Body of pancreas (tissue), 4 donors: ENCODE results near the gene SOX18. TPM values are rescaled to one million over a fixed set of nuclear protein-coding genes. Genes with fewer than 3 reads are reported as not detected.
A peak's percentile ranks its signal among the peaks of the same experiment; 100 is the strongest.

Source experiments
- ATAC-seq: fragments of 150-250 bp; one replicate; pipeline ENCODE4 v1.9.1; 2016
- DNase-seq, 4 donors: peaks; one replicate each; pipeline ENCODE4 v3.0.0-alpha.2; 2019
- H3K27ac ChIP-seq, 4 donors: fragments of 200-600 bp; sonication (generic); 1 replicate in 3 of 4; 2 replicates in 1 of 4; pipeline versions ENCODE4 v1.5.1 to v1.6.1; 2016 to 2019; ENCODE audit warnings: mild to moderate bottlenecking in 1 of 4, mixed read lengths in 1 of 4, moderate library complexity in 1 of 4
- H3K27me3 ChIP-seq, 2 donors: fragments of 200-600 bp; sonication (generic); one replicate each; pipeline ENCODE4 v1.6.0; 2016; ENCODE audit warnings: mild to moderate bottlenecking in 1 of 2
- H3K36me3 ChIP-seq, 2 donors: fragments of 200-600 bp; sonication (generic); replicated peaks in 1 of 2; 2 replicates each; pipeline ENCODE4 v1.5.1; 2016; ENCODE audit warnings: low read depth in 2 of 2; ENCODE audit not compliant: insufficient read depth in 1 of 2
- H3K4me1 ChIP-seq: fragments of 200-600 bp; sonication (generic); one replicate; pipeline ENCODE4 v1.6.0; 2016
- H3K4me3 ChIP-seq, 2 donors: fragments of 200-600 bp; sonication (generic); 1 replicate in 1 of 2; 2 replicates in 1 of 2; pipeline ENCODE4 v1.5.1; 2016 to 2019
- H3K9me3 ChIP-seq, 3 donors: fragments of 200-600 bp; sonication (generic); 1 replicate in 2 of 3; 2 replicates in 1 of 3; pipeline ENCODE4 v1.5.1; 2016
- POLR2A ChIP-seq, 3 donors: fragments of 450-650 bp; IDR thresholded peaks; one replicate each; pipeline ENCODE4 v1.6.1; 2016; ENCODE audit warnings: antibody characterized with exemption in 3 of 3, mild to moderate bottlenecking in 2 of 3
- WGBS, 2 donors: methylation state at CpG; one replicate each; pipeline ENCODE4 v1.1.5; 2017; 5-methylcytosine and 5-hydroxymethylcytosine counted together
- intact Hi-C: fragments of 100-400 bp; cut with DNase I; formaldehyde crosslinking; loops from one replicate; pipeline ENCODE4 v1.15.1; 2023
- total RNA-seq, 2 donors: library from RNA; depleted of rRNA; stranded (reverse); fragments of >200 nt; gene quantifications; one replicate each; pipeline ENCODE4 v1.1.0, GENCODE V29; 2016
- TF ChIP-seq, protein P1 (sequence below), 7 experiments: fragments of 450-650 bp in 4 of 7; fragments of 200-600 bp in 3 of 7; sonication (generic) in 3 of 7; IDR thresholded peaks; one replicate each; pipeline ENCODE4 v1.5.1; 2016 to 2019; ENCODE audit warnings: antibody characterized with exemption in 7 of 7

The SOX18 gene
- total RNA-seq, 2 donors from 2014 or later, result 6.5 to 17.1 TPM

DNA sequence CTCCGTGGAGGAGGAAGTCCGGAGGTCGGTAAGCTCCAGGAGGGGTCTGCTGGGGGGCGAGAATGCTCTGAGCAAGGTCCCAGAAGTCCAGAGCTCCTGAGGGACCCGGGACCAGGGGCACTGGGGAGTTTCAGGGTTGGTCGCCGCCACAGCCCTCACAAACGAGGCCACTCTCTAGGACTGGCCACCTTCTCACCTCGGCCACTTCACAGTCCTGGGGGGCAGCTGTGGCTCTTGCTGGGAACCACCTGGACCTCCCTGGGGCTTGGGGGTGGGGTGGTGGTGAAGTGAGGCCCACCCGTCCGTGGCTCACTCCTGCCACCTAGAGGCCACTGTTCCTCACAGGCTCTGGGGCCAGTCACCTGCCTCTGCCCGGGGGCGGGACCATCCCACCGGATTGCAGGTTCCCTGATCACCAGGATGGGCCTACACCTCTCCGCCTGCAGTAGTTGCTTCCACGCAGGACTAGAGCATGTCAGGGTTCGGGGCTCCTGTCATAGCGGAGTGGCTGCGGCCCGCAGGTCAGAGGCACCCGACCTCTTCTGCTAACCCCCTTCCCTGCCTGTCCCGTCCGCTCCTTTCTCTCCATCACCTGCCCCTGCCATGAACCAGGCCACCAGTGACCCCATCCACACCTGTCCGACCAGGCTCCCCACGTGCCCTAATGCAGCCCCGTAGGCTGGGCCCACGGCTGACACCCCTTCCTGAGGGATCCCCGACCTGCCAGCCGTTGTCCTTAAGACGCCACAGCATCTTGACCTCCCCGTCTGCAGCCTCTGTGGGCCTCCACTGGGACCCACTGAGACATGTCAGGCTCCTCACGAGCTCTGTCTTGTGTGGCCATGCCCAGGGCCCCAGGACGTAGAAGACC lies 8.4 kb upstream of the SOX18 start:
- Histone ChIP-seq H3K4me3 (no peak overlapping the region), H3K9me3 (no peaks in the 10 kb centered on the region), H3K27ac (peak overlapping the region in 1 of 4 donors; percentile 42), H3K4me1 (peaks cover 20% of the 10 kb centered on the region), H3K27me3 (no peaks in the 10 kb centered on the region), H3K36me3 (no peaks in the 10 kb centered on the region)
- intact Hi-C loops, result no loop called here
- TF ChIP-seq POLR2A (IDR thresholded peaks at IDR 0.05), result no peak
- TF ChIP-seq, protein P1, sequence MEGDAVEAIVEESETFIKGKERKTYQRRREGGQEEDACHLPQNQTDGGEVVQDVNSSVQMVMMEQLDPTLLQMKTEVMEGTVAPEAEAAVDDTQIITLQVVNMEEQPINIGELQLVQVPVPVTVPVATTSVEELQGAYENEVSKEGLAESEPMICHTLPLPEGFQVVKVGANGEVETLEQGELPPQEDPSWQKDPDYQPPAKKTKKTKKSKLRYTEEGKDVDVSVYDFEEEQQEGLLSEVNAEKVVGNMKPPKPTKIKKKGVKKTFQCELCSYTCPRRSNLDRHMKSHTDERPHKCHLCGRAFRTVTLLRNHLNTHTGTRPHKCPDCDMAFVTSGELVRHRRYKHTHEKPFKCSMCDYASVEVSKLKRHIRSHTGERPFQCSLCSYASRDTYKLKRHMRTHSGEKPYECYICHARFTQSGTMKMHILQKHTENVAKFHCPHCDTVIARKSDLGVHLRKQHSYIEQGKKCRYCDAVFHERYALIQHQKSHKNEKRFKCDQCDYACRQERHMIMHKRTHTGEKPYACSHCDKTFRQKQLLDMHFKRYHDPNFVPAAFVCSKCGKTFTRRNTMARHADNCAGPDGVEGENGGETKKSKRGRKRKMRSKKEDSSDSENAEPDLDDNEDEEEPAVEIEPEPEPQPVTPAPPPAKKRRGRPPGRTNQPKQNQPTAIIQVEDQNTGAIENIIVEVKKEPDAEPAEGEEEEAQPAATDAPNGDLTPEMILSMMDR (IDR thresholded peaks at IDR 0.05), result peak; percentile 76 to 85 (median 81)
- WGBS, 2 donors, result 24 to 43% methylated on average over 16 to 33 of the region's 33 CpGs
- peak; percentile 72 to 83 (median 80) for DNase-seq
- ATAC-seq, result peak; percentile 66

DNA sequence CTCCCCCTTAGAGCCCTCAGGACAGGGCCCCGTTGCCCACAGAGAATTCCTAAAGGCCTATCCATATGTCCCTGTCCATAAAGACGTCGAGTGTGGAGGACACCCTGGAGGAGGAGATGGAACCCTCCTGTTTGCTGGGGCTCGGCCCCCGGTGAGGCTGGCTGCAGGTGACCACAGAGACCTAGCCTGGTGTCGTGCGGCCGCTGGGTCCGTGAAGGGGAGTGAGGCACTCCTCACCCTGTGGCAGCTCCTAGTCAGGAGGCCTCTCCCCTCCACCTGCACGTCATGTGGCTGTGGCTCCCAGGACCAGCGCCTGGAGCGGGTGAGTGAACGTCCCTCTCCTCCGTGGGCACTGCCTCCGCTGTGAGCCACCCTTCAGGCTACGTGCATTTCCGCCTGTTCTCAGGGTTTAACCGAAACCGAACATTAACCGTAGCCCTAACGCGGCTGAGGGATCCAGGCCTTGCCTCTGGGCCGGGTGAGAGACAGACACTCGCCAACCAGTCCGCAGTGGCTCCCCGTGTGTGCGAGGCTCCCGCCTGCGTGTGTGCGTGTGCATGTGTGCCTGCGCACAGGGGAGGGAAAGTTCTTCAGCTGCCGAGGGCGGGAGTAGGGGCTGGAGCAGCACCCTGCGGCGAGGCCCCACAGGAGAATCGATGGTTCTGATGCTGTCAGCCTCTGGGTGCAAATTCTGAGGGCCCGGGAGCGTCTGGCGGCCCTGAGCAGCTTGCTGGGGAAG lies 7.6 kb upstream of the SOX18 start:
- Histone ChIP-seq H3K4me1 (peaks cover 13% of the 10 kb centered on the region), H3K4me3 (no peak overlapping the region), H3K27me3 (no peaks in the 10 kb centered on the region), H3K27ac (peak overlapping the region in 2 of 4 donors; percentile 42), H3K36me3 (no peaks in the 10 kb centered on the region), H3K9me3 (no peaks in the 10 kb centered on the region)
- DNase-seq, result no peak
- intact Hi-C loops, result no loop called here
- WGBS, 2 donors, result 30 to 50% methylated on average over 4 to 38 of the region's 39 CpGs
- TF ChIP-seq, protein P1 (IDR thresholded peaks at IDR 0.05), result no peak
- peak in 1 of 3 donors; percentile 8 for TF ChIP-seq POLR2A (IDR thresholded peaks at IDR 0.05)
- no peak for ATAC-seq

DNA sequence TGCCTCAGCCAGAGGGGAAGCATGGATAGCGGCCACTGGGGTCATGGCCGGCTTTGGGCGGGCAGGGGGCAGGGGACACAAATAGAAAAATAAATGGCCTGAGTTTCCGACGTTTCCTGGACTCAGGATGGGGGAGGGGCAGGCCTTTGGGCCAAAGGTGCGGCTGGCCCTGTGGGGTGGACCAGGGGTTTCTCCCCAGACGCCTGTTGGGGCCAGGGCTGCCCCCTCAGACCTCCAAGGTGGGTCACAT lies 7.1 kb upstream of the SOX18 start:
- WGBS, 2 donors, result 28 to 39% methylated on average over 6 to 7 of the region's 7 CpGs
- Histone ChIP-seq H3K4me3 (no peak overlapping the region), H3K27ac (peak overlapping the region in 2 of 4 donors; percentile 42), H3K9me3 (no peaks in the 10 kb centered on the region), H3K27me3 (no peaks in the 10 kb centered on the region), H3K4me1 (peaks cover 12% of the 10 kb centered on the region), H3K36me3 (no peaks in the 10 kb centered on the region)
- TF ChIP-seq, protein P1 (IDR thresholded peaks at IDR 0.05), result no peak
- no peak for TF ChIP-seq POLR2A (IDR thresholded peaks at IDR 0.05)
- intact Hi-C loops, result no loop called here
- no peak for ATAC-seq
- DNase-seq, result no peak

DNA sequence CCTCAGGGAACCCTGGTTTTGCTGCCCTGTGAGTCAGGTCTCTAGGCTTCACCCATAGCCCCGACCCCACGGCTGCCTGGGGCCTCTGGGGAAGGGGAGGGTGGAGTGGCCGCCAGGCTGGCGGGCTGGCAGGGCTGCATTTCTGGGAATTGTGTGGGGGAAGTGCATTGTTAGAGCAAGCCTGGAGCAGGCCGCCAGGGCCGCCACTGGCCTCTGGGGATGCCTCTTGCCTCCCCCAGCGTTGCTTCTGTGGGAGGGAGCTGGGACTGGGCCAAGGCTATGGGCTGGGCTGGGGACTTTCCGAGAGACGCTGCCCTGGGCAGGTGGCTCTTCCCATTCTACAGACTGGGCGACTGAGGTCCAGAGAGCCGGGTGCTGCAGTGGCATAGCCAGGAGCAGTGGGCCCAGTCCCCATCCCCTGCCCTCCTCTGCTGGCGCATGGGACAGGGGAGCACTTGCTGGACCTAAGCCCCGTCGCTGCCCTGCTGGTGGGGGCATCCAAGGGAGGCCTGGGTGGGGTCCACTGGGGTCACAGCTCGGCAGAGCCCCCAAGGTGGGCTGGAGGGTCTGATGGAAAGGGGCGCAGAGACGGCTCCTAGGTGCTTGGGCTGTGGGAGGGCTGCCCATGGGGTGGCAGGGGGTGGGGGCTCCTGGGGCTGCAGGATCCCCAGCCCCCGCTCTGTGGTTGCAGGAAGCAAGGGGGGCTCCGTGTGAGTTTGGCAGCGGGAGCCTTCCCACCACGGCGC lies 6.6 kb upstream of the SOX18 start:
- no peaks in the 10 kb centered on the region for H3K9me3 ChIP-seq
- DNase-seq, result no peak

More for the DNA sequence above, 6.6 kb upstream of the SOX18 start:
- peak overlapping the region in 2 of 4 donors; percentile 43 to 44 for H3K27ac ChIP-seq
- peaks cover 12% of the 10 kb centered on the region for H3K4me1 ChIP-seq
- intact Hi-C loops, result no loop called here
- H3K36me3 ChIP-seq, result no peaks in the 10 kb centered on the region
- TF ChIP-seq, protein P1 (IDR thresholded peaks at IDR 0.05), result no peak
- TF ChIP-seq POLR2A (IDR thresholded peaks at IDR 0.05), result no peak
- H3K27me3 ChIP-seq, result no peaks in the 10 kb centered on the region
- H3K4me3 ChIP-seq, result no peak overlapping the region
- WGBS, 2 donors, result 20 to 35% methylated on average over 5 to 22 of the region's 22 CpGs
- peak; percentile 29 for ATAC-seq
